ENCODE data around the gene LRG1. TPM values are rescaled to one million over a fixed set of nuclear protein-coding genes. Genes with fewer than 3 reads are reported as not detected.

The LRG1 gene
- total RNA-seq, 1 experiment from 2014 or later: 0.38 TPM

GRCh38 chr19:4495471-4495870 lies 44.4 kb downstream of the LRG1 start:
- Histone ChIP-seq H3K4me1 (no peaks in the 10 kb centered on the region), H3K27ac (no peak overlapping the region), H3K27me3 (no peaks in the 10 kb centered on the region), H3K4me3 (no peak overlapping the region), H3K36me3 (peaks cover 25% of the 10 kb centered on the region), H3K9me3 (replicated peaks) (peaks cover 3% of the 10 kb centered on the region; the same call in 1 of the 2 replicates)
- no peak for DNase-seq

- peaks cover 3% of the 10 kb centered on the region; the same call in 1 of the 2 replicates for H3K9me3 ChIP-seq (replicated peaks)
- H3K4me3 ChIP-seq: no peak overlapping the region
- no peaks in the 10 kb centered on the region for H3K4me1 ChIP-seq
- H3K36me3 ChIP-seq: peaks cover 31% of the 10 kb centered on the region
- DNase-seq: no peak
- H3K27me3 ChIP-seq: no peaks in the 10 kb centered on the region
- no peak overlapping the region for H3K27ac ChIP-seq
Observed at GRCh38 chr19:4494691-4495064, 45.2 kb downstream of the LRG1 start.

- Histone ChIP-seq H3K4me1 (no peaks in the 10 kb centered on the region), H3K4me3 (no peak overlapping the region), H3K27ac (no peak overlapping the region), H3K9me3 (replicated peaks) (peaks cover 3% of the 10 kb centered on the region; the same call in 1 of the 2 replicates), H3K27me3 (no peaks in the 10 kb centered on the region), H3K36me3 (peaks cover 35% of the 10 kb centered on the region)
- no peak for DNase-seq
Observed at GRCh38 chr19:4493929-4494690, 45.7 kb downstream of the LRG1 start.

- H3K27ac ChIP-seq: no peak overlapping the region
- H3K36me3 ChIP-seq: peaks cover 38% of the 10 kb centered on the region
- H3K4me3 ChIP-seq: no peak overlapping the region
- no peak for DNase-seq
- no peaks in the 10 kb centered on the region for H3K4me1 ChIP-seq
- H3K9me3 ChIP-seq (replicated peaks): peaks cover 3% of the 10 kb centered on the region; the same call in 1 of the 2 replicates
- no peaks in the 10 kb centered on the region for H3K27me3 ChIP-seq
Observed at GRCh38 chr19:4493104-4493928, 46.5 kb downstream of the LRG1 start.

GRCh38 chr19:4492337-4493103 lies 47.3 kb downstream of the LRG1 start:
- no peak for DNase-seq
- Histone ChIP-seq H3K4me3 (no peak overlapping the region), H3K36me3 (peaks cover 39% of the 10 kb centered on the region), H3K27ac (no peak overlapping the region), H3K4me1 (no peaks in the 10 kb centered on the region), H3K9me3 (replicated peaks) (peaks cover 3% of the 10 kb centered on the region; the same call in 1 of the 2 replicates), H3K27me3 (no peaks in the 10 kb centered on the region)

GRCh38 chr19:4491446-4491845 lies 48.4 kb downstream of the LRG1 start:
- Histone ChIP-seq H3K27me3 (no peaks in the 10 kb centered on the region), H3K4me3 (no peak overlapping the region), H3K9me3 (replicated peaks) (peaks cover 3% of the 10 kb centered on the region; the same call in 1 of the 2 replicates), H3K27ac (no peak overlapping the region), H3K36me3 (peaks cover 36% of the 10 kb centered on the region), H3K4me1 (no peaks in the 10 kb centered on the region)
- DNase-seq: no peak

GRCh38 chr19:4488496-4488895 lies 51.3 kb downstream of the LRG1 start:
- Histone ChIP-seq H3K9me3 (replicated peaks) (peaks cover 3% of the 10 kb centered on the region; the same call in 1 of the 2 replicates), H3K27ac (no peak overlapping the region), H3K4me1 (no peaks in the 10 kb centered on the region), H3K4me3 (no peak overlapping the region), H3K27me3 (no peaks in the 10 kb centered on the region), H3K36me3 (peaks cover 36% of the 10 kb centered on the region)
- DNase-seq: no peak

- Histone ChIP-seq H3K36me3 (peaks cover 28% of the 10 kb centered on the region), H3K27me3 (no peaks in the 10 kb centered on the region), H3K4me1 (no peaks in the 10 kb centered on the region), H3K4me3 (no peak overlapping the region), H3K27ac (no peak overlapping the region), H3K9me3 (replicated peaks) (peaks cover 3% of the 10 kb centered on the region; the same call in 1 of the 2 replicates)
- no peak for DNase-seq
Observed at GRCh38 chr19:4487572-4487971, 52.3 kb downstream of the LRG1 start.

Other genes starting within 250 kb of the LRG1 start
- 0.30 and 1.5 TPM in 2 replicates for gene TMIGD2, start 237.6 kb downstream of the LRG1 start, total RNA-seq (2014; rRNA removed; shearing (Covaris generic))
- gene FSD1, start 235.4 kb downstream of the LRG1 start, total RNA-seq (2014; rRNA removed; shearing (Covaris generic)): 23.5 and 24.7 TPM in 2 replicates
- gene STAP2, start 201.2 kb downstream of the LRG1 start, total RNA-seq (2014; rRNA removed; shearing (Covaris generic)): 9.7 and 11.9 TPM in 2 replicates
- gene MPND, start 196.5 kb downstream of the LRG1 start, total RNA-seq (2014; rRNA removed; shearing (Covaris generic)): 3.8 and 8.3 TPM in 2 replicates
- 56.9 and 60.0 TPM in 2 replicates for gene SH3GL1, start 139.5 kb downstream of the LRG1 start, total RNA-seq (2014; rRNA removed; shearing (Covaris generic))
- gene CHAF1A, start 137.4 kb downstream of the LRG1 start, total RNA-seq (2014; rRNA removed; shearing (Covaris generic)): 44.2 and 54.6 TPM in 2 replicates
- gene UBXN6, start 82.2 kb downstream of the LRG1 start, total RNA-seq (2014; rRNA removed; shearing (Covaris generic)): 37.9 and 41.4 TPM in 2 replicates
- gene HDGFL2, start 67.7 kb downstream of the LRG1 start, total RNA-seq (2014; rRNA removed; shearing (Covaris generic)): 61.5 and 64.4 TPM in 2 replicates
- 0.16 and 0.18 TPM in 2 replicates for gene PLIN4, start 21.6 kb downstream of the LRG1 start, total RNA-seq (2014; rRNA removed; shearing (Covaris generic))
- gene PLIN5, start 4.8 kb downstream of the LRG1 start, total RNA-seq (2014; rRNA removed; shearing (Covaris generic)): 0.38 and 1.1 TPM in 2 replicates
- 108 and 116 TPM in 2 replicates for gene SEMA6B, start 19.6 kb upstream of the LRG1 start, total RNA-seq (2014; rRNA removed; shearing (Covaris generic))
- gene TNFAIP8L1, start 99.5 kb upstream of the LRG1 start, total RNA-seq (2014; rRNA removed; shearing (Covaris generic)): 8.5 and 8.8 TPM in 2 replicates
- gene MYDGF, start 130.3 kb upstream of the LRG1 start, total RNA-seq (2014; rRNA removed; shearing (Covaris generic)): 71.9 and 86.8 TPM in 2 replicates
- gene DPP9, start 183.8 kb upstream of the LRG1 start, total RNA-seq (2014; rRNA removed; shearing (Covaris generic)): 53.4 and 62.8 TPM in 2 replicates